ENCODE data around the gene PHLDB3.

Gene PHLDB3

DNA sequence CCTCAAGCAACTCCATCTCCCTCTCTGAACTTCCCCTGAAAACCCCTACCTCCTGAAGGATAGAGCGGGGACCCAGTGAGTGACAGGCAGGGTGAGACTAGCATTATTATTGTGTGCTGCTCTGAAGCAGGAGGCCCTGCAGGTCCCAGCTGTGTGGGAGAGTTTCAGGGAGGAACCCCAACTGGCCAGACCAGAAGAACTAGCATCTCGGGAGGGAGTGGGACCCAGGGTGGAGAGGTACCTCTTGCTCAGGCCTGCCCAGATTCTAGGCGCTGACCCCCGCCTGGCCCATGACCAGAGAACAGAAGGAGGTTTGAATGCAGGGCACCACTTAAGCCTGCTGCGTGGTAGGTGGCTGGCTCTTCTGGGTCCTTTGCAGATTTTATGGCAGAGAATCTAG lies 33.5 kb downstream of the PHLDB3 start:
- TF ChIP-seq, protein P1, sequence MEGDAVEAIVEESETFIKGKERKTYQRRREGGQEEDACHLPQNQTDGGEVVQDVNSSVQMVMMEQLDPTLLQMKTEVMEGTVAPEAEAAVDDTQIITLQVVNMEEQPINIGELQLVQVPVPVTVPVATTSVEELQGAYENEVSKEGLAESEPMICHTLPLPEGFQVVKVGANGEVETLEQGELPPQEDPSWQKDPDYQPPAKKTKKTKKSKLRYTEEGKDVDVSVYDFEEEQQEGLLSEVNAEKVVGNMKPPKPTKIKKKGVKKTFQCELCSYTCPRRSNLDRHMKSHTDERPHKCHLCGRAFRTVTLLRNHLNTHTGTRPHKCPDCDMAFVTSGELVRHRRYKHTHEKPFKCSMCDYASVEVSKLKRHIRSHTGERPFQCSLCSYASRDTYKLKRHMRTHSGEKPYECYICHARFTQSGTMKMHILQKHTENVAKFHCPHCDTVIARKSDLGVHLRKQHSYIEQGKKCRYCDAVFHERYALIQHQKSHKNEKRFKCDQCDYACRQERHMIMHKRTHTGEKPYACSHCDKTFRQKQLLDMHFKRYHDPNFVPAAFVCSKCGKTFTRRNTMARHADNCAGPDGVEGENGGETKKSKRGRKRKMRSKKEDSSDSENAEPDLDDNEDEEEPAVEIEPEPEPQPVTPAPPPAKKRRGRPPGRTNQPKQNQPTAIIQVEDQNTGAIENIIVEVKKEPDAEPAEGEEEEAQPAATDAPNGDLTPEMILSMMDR (IDR thresholded peaks at IDR 0.05), result no peak
- Histone ChIP-seq H3K79me2 (no peaks in the 10 kb centered on the region), H2AFZ (no peak overlapping the region), H3K9me3 (ENCODE audit: control insufficient read depth, low read length) (no peaks in the 10 kb centered on the region), H3K27me3 (ENCODE audit: control insufficient read depth, insufficient read depth, low read length) (no peaks in the 10 kb centered on the region), H3K4me3 (ENCODE audit: low read depth, low read length) (no peak overlapping the region), H3K4me2 (ENCODE audit: low read length) (no peak overlapping the region), H3K9ac (no peak overlapping the region), H3K36me3 (ENCODE audit: control insufficient read depth, insufficient read depth, low read length) (no peaks in the 10 kb centered on the region), H3K27ac (no peak overlapping the region), H3K4me1 (no peaks in the 10 kb centered on the region)

DNA sequence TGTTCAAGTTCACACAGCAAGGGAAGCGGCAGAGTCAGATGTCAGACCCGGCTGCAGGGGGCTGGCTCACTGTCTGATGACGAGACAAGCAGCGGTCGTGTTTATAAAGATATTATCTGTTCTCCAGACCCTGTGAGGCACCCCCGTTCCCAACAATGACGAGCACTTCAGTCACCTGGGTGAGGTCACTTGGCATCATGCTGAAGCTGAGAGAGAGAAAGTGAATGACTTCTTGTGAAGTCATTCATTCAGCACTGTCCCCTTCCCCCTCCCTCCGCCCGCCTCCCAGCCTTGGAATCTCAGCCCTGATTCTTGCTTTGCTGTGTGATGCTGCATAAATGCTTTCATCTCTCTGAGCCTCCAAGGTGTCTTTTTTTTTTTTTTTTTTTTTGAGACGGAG lies 34.3 kb downstream of the PHLDB3 start:
- no peaks in the 10 kb centered on the region for H3K79me2 ChIP-seq
- no peak overlapping the region for H3K4me2 ChIP-seq (ENCODE audit: low read length)

DNA sequence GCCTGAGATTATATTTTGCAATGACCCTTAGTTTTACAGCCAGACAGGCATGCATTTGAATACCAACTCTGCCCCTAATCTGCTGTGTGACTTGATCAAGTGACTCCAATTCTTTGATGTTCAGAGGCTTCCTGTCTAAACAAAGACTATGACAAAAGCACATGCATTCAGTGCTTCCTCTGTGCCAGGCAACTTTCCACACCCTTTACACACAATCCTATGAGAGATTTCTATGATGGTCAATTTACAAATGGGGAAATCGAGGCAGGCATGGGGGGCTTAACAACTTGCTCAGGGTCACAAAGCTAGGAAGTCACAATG lies 35.4 kb downstream of the PHLDB3 start:
- no peak overlapping the region for H3K4me3 ChIP-seq (ENCODE audit: low read depth, low read length)
- no peaks in the 10 kb centered on the region for H3K36me3 ChIP-seq (ENCODE audit: control insufficient read depth, insufficient read depth, low read length)
- no peak overlapping the region for H3K9ac ChIP-seq
- H3K27ac ChIP-seq, result no peak overlapping the region
- no peaks in the 10 kb centered on the region for H3K9me3 ChIP-seq (ENCODE audit: control insufficient read depth, low read length)
- H3K27me3 ChIP-seq (ENCODE audit: control insufficient read depth, insufficient read depth, low read length), result no peaks in the 10 kb centered on the region
- no peak overlapping the region for H2AFZ ChIP-seq
- no peak overlapping the region for H3K4me2 ChIP-seq (ENCODE audit: low read length)
- H3K79me2 ChIP-seq, result no peaks in the 10 kb centered on the region
- TF ChIP-seq, protein P1 (IDR thresholded peaks at IDR 0.05), result no peak
- no peaks in the 10 kb centered on the region for H3K4me1 ChIP-seq

More for the DNA sequence above, 34.3 kb downstream of the PHLDB3 start:
- Histone ChIP-seq H3K4me3 (ENCODE audit: low read depth, low read length) (no peak overlapping the region), H2AFZ (no peak overlapping the region), H3K27me3 (ENCODE audit: control insufficient read depth, insufficient read depth, low read length) (no peaks in the 10 kb centered on the region), H3K9me3 (ENCODE audit: control insufficient read depth, low read length) (no peaks in the 10 kb centered on the region), H3K4me1 (no peaks in the 10 kb centered on the region), H3K36me3 (ENCODE audit: control insufficient read depth, insufficient read depth, low read length) (no peaks in the 10 kb centered on the region), H3K27ac (no peak overlapping the region), H3K9ac (no peak overlapping the region)
- TF ChIP-seq, protein P1 (IDR thresholded peaks at IDR 0.05), result no peak

DNA sequence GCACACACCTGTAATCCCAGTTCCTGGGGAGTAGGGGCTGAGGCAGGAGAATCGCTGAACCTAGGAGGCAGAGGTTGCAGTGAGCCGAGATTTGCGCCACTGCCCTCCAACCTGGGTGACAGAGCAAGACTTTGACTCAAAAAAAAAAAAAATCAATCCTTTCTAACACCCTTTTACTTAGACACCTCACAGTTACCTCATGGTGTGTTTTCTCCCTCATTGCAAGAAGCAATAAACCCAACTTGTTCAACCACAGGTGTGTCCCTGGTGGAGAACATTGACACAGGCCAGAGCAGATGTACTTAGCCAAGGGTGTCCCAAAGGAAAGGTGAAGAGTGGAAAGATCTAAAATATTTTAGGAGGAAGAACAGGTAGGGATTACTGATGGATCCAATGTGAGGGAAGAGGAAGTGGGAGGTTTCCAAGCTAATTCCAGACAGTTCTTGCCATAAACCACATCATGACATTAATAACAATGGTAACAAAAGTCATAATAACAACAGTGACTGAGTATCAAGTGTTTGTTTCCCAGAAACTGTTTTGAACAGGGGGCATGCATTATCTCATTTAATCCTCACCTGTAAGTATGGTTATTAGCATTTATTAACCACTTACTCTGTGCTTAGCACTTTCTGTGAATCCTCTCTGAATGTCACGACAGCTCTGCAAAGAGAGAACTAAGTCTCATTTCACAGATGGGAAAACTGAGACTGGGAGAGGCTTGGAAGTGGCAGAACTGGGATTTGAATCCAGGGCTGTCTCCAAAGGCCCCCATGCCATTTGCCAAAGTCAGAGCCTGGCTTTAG lies 36.0 kb downstream of the PHLDB3 start:
- Histone ChIP-seq H3K27me3 (ENCODE audit: control insufficient read depth, insufficient read depth, low read length) (no peaks in the 10 kb centered on the region), H3K9ac (no peak overlapping the region), H2AFZ (no peak overlapping the region), H3K79me2 (no peaks in the 10 kb centered on the region), H3K27ac (no peak overlapping the region), H3K4me3 (ENCODE audit: low read depth, low read length) (no peak overlapping the region), H3K4me1 (no peaks in the 10 kb centered on the region), H3K36me3 (ENCODE audit: control insufficient read depth, insufficient read depth, low read length) (no peaks in the 10 kb centered on the region), H3K4me2 (ENCODE audit: low read length) (no peak overlapping the region), H3K9me3 (ENCODE audit: control insufficient read depth, low read length) (no peaks in the 10 kb centered on the region)
- TF ChIP-seq, protein P1 (IDR thresholded peaks at IDR 0.05), result no peak

DNA sequence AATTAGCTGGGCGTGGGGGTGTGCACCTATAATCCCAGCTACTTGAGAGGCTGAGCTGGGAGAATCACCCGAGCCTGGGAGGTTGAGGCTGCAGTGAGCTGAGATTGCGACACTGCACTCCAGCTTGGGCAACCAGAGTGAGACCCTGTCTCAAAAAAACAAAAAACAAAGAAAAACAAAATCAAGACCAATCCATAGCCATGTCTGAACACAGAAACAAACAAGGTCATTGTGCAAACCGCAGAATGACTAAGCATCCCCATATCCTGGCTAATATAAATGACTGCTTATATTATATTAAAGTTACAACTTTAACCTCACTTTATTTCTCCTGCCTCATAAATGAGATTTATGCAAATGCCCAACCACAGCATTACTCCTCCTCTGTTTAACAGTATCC lies 36.8 kb downstream of the PHLDB3 start:
- no peaks in the 10 kb centered on the region for H3K79me2 ChIP-seq
- no peak overlapping the region for H3K4me2 ChIP-seq (ENCODE audit: low read length)
- no peaks in the 10 kb centered on the region for H3K4me1 ChIP-seq
- no peak overlapping the region for H2AFZ ChIP-seq
- no peaks in the 10 kb centered on the region for H3K9me3 ChIP-seq (ENCODE audit: control insufficient read depth, low read length)
- no peak overlapping the region for H3K27ac ChIP-seq
- no peak overlapping the region for H3K4me3 ChIP-seq (ENCODE audit: low read depth, low read length)
- no peaks in the 10 kb centered on the region for H3K27me3 ChIP-seq (ENCODE audit: control insufficient read depth, insufficient read depth, low read length)
- no peak overlapping the region for H3K9ac ChIP-seq
- TF ChIP-seq, protein P1 (IDR thresholded peaks at IDR 0.05), result no peak
- no peaks in the 10 kb centered on the region for H3K36me3 ChIP-seq (ENCODE audit: control insufficient read depth, insufficient read depth, low read length)
